SKM-1 (cell line): ENCODE data around the gene EIF4G3.
"Not testable (repeated sequence)": the region's sequence is repeated elsewhere in the genome, so short reads cannot be mapped to it uniquely, and the experiment has no call there.

Source experiments
- DNase-seq: peaks from one replicate; lab custom pipeline; 2025; ENCODE audit not compliant: unreplicated experiment; lab: John Stamatoyannopoulos, UW

EIF4G3 gene

GRCh38 chr1:20836230-20836629 lies 340.5 kb downstream of the EIF4G3 start:
- no peak for DNase-seq

GRCh38 chr1:20834780-20835179 lies 341.9 kb downstream of the EIF4G3 start:
- no peak for DNase-seq

- DNase-seq: no peak
Measured at GRCh38 chr1:20834192-20834591, 342.5 kb downstream of the EIF4G3 start.

DNA sequence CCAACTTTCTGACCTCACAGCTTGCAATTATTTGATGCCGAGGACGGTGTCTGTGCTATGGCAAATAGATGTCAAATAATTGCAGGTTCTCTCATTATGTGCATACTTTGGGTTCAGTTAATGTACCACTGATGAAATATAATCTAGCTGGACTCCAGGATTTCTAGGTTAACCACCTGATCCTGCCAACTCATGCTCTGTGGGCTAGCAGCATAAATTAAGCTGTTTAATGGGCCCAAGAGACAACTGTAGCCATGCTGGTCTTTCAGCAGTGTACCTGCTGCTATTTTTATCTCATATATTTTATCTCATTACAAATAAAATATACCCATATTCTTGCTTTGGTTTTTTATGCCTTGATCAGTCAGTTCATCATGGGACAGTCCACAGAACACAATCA lies 346.3 kb downstream of the EIF4G3 start:
- DNase-seq: no peak

DNA sequence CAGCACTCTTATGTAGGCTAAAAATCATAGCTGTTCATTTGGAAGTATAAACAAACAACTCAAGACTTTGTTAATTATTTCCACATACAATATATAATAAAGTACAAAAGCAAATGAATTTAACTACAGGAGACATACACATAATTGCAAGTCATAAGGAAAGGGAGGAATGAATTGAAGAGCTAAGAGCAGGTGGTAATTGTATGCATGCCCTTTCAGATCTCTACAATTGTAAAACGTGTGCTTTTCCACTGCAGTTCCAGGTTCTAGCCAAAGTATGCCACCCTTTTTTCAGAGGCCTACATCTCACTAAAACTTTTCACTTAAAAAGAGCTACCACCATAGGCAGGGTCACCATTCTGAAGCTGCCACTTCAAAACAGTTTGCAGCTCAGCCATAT lies 346.8 kb downstream of the EIF4G3 start:
- DNase-seq: no peak

GRCh38 chr1:20829531-20829930 lies 347.2 kb downstream of the EIF4G3 start:
- DNase-seq: no peak

DNA sequence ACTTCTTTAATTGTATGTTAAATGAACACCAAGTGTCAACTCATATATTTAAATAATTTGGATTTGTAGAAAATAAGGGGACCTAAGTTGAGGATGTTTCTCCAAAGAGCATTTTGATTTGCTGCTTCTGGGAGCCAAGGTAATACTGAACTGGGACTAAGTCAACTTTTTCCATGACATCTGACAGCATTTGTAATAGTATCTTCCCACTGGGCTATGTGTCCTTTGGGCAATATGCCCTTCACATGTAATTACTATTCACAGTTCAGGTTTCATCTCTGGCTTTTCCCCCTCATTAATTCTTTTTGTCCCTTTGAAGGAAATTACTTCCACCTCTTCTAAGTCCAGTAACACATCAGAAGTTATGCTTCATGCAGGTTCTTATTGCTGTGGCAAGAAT lies 352.9 kb downstream of the EIF4G3 start:
- DNase-seq: no peak

DNA sequence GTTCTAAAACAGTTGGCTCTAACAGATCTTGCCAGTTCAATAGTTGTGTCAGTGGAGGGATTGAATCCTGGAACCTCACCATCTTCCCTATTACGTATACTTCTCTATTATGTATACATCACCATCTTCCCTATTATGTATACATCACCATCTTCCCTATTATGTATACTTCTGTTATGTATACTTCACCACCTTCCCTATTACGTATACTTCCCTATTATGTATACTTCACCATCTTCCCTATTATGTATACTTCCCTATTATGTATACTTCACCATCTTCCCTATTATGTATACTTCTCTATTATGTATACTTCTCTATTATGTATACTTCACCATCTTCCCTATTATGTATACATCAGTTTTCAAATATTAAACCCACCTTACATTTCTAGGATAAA lies 355.2 kb downstream of the EIF4G3 start:
- DNase-seq: peak; percentile 13

DNA sequence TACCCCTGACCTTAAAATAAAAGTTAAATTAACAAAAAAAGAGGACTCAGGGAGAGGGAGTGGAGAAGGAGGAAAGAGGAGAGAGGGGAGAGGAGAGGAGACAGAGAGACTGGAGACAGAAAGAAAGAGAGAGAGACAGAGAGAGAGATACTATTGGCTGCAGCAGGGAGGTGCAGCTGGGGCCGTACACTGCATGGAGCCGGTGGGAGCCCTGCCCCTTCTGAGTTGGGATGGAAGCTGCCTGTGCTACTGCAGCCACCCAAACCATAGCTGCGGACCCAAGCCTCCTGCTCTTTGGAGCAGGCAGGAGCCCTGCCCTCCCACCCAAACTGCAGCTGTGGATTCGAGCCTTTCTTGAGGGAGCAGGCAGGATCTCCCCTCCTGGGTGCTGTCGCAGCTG lies 356.9 kb downstream of the EIF4G3 start:
- DNase-seq: no peak

DNA sequence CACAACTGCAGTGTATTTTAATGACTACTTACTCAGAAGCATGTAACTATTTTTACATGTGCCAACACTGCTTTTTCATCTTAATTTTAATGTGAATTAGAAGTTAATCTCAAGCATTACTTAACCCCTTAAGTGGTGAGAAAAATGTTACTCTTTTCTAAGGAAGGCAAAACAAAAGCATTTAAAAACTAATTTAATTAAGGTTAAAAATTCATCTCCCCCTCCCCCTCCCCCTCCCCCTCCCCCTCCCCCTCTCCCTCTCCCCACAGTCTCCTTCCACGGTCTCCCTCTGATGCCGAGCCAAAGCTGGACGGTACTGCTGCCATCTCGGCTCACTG lies 362.2 kb downstream of the EIF4G3 start:
- DNase-seq: no peak

DNA sequence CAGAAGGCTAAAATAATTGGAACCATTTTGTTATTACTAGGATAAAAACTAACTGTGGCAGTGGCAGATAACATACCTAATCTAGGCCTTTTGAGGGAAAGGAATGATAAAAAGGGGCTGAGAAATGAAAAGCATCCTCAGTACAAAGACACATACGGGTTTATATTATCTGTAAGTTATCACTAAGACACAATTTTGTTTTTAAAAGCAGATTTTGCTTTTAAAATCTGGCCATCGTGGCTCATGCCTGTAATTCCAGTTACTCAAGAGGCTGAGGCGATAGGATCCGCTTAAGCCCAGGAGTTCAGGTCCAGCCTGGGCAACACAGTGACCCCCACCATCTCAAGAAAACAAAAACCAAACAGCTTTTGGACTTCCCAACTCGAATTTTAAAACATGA lies 364.8 kb downstream of the EIF4G3 start:
- DNase-seq: no peak

DNA sequence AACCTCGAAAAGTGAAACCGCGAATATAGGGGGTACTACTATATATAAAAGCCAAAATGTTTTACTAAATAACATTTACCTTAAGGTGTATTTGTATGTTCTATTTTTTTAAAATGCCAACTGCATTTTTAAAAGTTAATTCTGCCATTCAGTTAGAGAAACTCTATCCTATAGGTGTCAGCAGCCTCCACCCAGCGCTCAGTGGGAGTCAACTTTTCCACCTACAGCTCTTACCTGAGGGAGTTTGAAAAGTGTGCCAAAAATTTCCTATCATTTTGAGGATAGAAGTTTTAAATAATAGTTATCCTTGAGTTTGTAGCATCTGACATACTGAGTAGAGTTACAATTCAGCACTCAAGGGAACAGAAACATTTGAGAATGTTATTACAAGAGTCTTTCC lies 383.5 kb downstream of the EIF4G3 start:
- DNase-seq: no peak

DNA sequence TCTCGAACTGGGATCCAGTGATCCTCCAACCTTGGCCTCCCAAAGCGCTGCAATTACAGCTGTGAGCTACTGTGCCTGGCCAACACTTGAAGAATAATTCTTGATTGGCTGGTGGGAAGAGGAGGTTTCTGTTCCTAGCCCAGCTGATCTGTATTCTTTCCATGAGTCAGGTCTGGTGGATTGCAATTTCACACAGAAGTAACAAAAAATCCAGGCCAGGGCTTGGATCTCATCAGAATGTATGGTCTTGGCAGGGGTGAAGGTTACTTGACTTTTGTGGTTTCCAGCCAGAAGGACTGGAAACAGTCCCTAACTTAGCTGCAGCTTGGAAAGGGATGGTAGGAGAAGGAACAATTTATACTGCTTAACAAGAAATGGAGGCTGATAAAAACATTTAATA lies 384.5 kb downstream of the EIF4G3 start:
- DNase-seq: no peak

GRCh38 chr1:20790785-20791184 lies 385.9 kb downstream of the EIF4G3 start:
- DNase-seq: no peak

DNA sequence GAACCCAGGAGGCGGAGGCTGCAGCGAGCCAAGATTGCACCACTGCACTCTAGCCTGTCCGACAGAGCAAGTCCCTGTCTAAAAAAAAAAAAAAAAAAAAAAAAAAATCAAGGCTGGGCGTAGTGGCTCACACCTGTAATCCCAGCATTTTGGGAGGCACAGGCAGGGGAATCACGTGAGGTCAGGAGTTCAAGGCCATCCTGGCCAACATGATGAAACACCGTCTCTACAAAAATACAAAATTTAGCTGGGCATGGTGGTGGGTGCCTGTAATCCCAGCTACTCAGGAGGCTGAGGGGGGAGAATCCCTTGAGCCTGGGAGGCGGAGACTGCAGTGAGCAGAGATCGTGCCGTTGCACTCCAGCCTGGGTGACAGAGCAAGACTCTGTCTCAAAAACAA lies 387.1 kb downstream of the EIF4G3 start:
- not testable (repeated sequence) for DNase-seq

- peak; percentile 26 for DNase-seq
Measured at GRCh38 chr1:20787840-20788795, 388.6 kb downstream of the EIF4G3 start.

- peak; percentile 67 for DNase-seq
Measured at GRCh38 chr1:20787029-20787839, 389.5 kb downstream of the EIF4G3 start, which contains the start of gene HP1BP3. Gene HP1BP3 (minus strand): TSS chr1:20787307. CDS start chr1:20780440, 6,867 bp downstream.

GRCh38 chr1:20786253-20787028 lies 390.3 kb downstream of the EIF4G3 start:
- DNase-seq: peak; percentile 91

DNA sequence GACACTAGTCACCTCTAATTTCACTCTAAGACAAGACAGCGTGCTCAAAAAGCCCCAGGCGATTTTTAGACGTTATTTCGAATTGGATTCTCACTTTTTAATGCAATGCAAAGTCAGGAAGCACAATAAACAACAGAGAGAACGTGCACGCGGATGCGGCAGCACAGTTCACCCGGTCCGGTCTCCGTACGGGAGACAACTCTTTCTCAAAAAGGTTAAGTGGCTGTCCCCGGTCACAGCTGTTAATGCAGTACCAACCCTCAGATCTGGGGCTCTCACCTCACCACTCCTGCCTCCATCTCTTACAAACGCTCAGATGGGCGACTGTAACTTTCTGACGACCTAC lies 390.8 kb downstream of the EIF4G3 start:
- no peak for DNase-seq

DNA sequence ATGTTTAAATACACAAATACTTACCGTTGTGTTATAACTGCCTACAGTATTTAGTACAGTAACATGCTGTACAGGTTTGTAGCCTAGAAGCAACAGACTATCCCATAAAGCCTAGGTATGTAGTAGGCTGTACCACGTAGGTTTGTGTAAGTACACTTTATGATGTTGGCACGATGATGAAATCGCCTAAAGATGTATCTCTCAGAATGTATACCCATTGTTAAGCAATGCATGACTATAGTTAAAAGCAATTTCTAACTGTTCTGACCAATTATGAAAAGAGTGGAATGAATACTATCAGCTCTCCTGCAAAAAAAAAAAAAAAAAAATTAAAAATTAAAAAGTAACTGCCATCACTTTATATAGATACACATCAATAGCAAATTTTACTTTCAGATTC lies 401.0 kb downstream of the EIF4G3 start:
- no peak for DNase-seq

GRCh38 chr1:20771780-20772179 lies 404.9 kb downstream of the EIF4G3 start:
- no peak for DNase-seq
